IMR-90 (cell line): ENCODE results near the gene GABRA6. TPM values are rescaled to one million over a fixed set of nuclear protein-coding genes. Genes with fewer than 3 reads are reported as not detected.

Experiments
- ATAC-seq: fragments of 200-7000 bp; cut with Tn5 transposase; 2 replicates; pipeline ENCODE4 v1.9.1; 2020; ENCODE audit warnings: low read depth, mild to moderate bottlenecking, moderate library complexity
- BruUV-seq: library from RNA; stranded (reverse); fragments of 400-500 nt; replicated peaks from 2 replicates; lab custom pipeline; 2021; lab: Mats Ljungman, UMichigan
- CTCF ChIA-PET: fragments of 300-600 bp; formaldehyde crosslinking; extraction: SDS; loops from one replicate; lab custom pipeline; 2021; ENCODE audit warnings: antibody characterized with exemption; lab: Yijun Ruan, JAX
- POLR2A ChIA-PET: fragments of 300-600 bp; sonication (Branson Sonifier 250); formaldehyde crosslinking; loops from one replicate; lab custom pipeline; 2022; ENCODE audit warnings: antibody characterized with exemption; ENCODE audit not compliant: unreplicated experiment; lab: Charles Lee
- DNase-seq: peaks from one replicate; pipeline ENCODE4 v3.0.0; 2013
- H2AFZ ChIP-seq: replicated peaks from 2 replicates; pipeline ENCODE3; 2013; ENCODE audit warnings: low read length, mild to moderate bottlenecking; ENCODE audit not compliant: poor library complexity
- H2AK5ac ChIP-seq: 2 replicates; pipeline ENCODE4 v1.6.1; 2013; ENCODE audit warnings: low read depth, low read length, inconsistent platforms
- H2AK9ac ChIP-seq: replicated peaks from 2 replicates; pipeline ENCODE3; 2013; ENCODE audit warnings: mild to moderate bottlenecking, low read depth, low read length, moderate library complexity; ENCODE audit not compliant: poor library complexity
- H2BK120ac ChIP-seq: 2 replicates; pipeline ENCODE4 v1.6.1; 2013; ENCODE audit warnings: low read depth, low read length, inconsistent platforms
- H2BK15ac ChIP-seq: 3 replicates; pipeline ENCODE4 v1.6.1; 2013; ENCODE audit warnings: low read depth, low read length, inconsistent platforms
- H2BK20ac ChIP-seq: 2 replicates; pipeline ENCODE4 v1.6.1; 2013; ENCODE audit warnings: low read depth, mild to moderate bottlenecking, inconsistent platforms, low read length, moderate library complexity
- H2BK5ac ChIP-seq: 2 replicates; pipeline ENCODE4 v1.6.1; 2013; ENCODE audit warnings: mild to moderate bottlenecking, low read depth, low read length, inconsistent platforms; ENCODE audit not compliant: poor library complexity, severe bottlenecking
- H3K14ac ChIP-seq: replicated peaks from 2 replicates; pipeline ENCODE4 v1.6.1; 2013; ENCODE audit warnings: low read depth, low read length, inconsistent platforms
- H3K18ac ChIP-seq: 2 replicates; pipeline ENCODE4 v1.6.1; 2013; ENCODE audit warnings: low read depth, low read length, control low read depth
- H3K23ac ChIP-seq: 2 replicates; pipeline ENCODE4 v1.6.1; 2013; ENCODE audit warnings: low read depth, low read length, inconsistent platforms
- H3K27ac ChIP-seq: 2 replicates; pipeline ENCODE4 v1.5.1; 2013; ENCODE audit warnings: mild to moderate bottlenecking, control low read depth, low read length; ENCODE audit not compliant: insufficient read depth
- H3K27me3 ChIP-seq: 2 replicates; pipeline ENCODE4 v1.6.1; 2013; ENCODE audit warnings: low read length; ENCODE audit not compliant: control insufficient read depth, insufficient read depth
- H3K36me3 ChIP-seq: 2 replicates; pipeline ENCODE4 v1.6.1; 2013; ENCODE audit warnings: low read length, mixed read lengths; ENCODE audit not compliant: control insufficient read depth, insufficient read depth
- H3K4ac ChIP-seq: 2 replicates; pipeline ENCODE4 v1.6.1; 2013; ENCODE audit warnings: low read depth, low read length, inconsistent platforms
- H3K4me1 ChIP-seq: 2 replicates; pipeline ENCODE4 v1.6.1; 2013; ENCODE audit warnings: low read length, mixed read lengths; ENCODE audit not compliant: control insufficient read depth, insufficient read depth
- H3K4me2 ChIP-seq: 2 replicates; pipeline ENCODE4 v1.6.1; 2013; ENCODE audit warnings: low read depth, mild to moderate bottlenecking, control low read depth, low read length, moderate library complexity
- H3K4me3 ChIP-seq: 2 replicates; pipeline ENCODE4 v1.5.1; 2013; ENCODE audit warnings: low read depth, mild to moderate bottlenecking, control low read depth, low read length, moderate library complexity; ENCODE audit not compliant: insufficient read depth
- H3K56ac ChIP-seq: 2 replicates; pipeline ENCODE4 v1.6.1; 2013; ENCODE audit warnings: low read length, inconsistent platforms; ENCODE audit not compliant: insufficient read depth; ENCODE audit errors: extremely low read depth
- H3K79me1 ChIP-seq, 2 experiments: 2 replicates each; pipeline ENCODE4 v1.6.1; 2013; ENCODE audit warnings: low read length in 2 of 2, inconsistent platforms in 1 of 2, low read depth in 1 of 2
- H3K9ac ChIP-seq: 2 replicates; pipeline ENCODE4 v1.6.1; 2013; ENCODE audit warnings: low read depth, low read length, control low read depth
- H3K9me1 ChIP-seq: 2 replicates; pipeline ENCODE4 v1.6.1; 2013; ENCODE audit warnings: low read length, inconsistent platforms; ENCODE audit not compliant: insufficient read depth
- H3K9me3 ChIP-seq: 2 replicates; pipeline ENCODE4 v1.6.1; 2013; ENCODE audit warnings: low read length; ENCODE audit not compliant: control insufficient read depth, insufficient read depth
- H4K20me1 ChIP-seq: 2 replicates; pipeline ENCODE4 v1.6.1; 2013; ENCODE audit warnings: low read length, inconsistent platforms; ENCODE audit not compliant: insufficient read depth
- H4K5ac ChIP-seq: 2 replicates; pipeline ENCODE4 v1.6.1; 2013; ENCODE audit warnings: mild to moderate bottlenecking, low read depth, low read length, control low read depth
- H4K8ac ChIP-seq, 2 experiments: 2 replicates each; pipeline ENCODE4 v1.6.1; 2013; ENCODE audit warnings: low read depth in 2 of 2, low read length in 2 of 2, control low read depth in 1 of 2, inconsistent platforms in 1 of 2
- H4K91ac ChIP-seq: 2 replicates; pipeline ENCODE4 v1.6.1; 2013; ENCODE audit warnings: low read depth, low read length, inconsistent platforms; ENCODE audit not compliant: insufficient read depth
- BHLHE40 ChIP-seq: fragments of 150-350 bp; IDR thresholded peaks from 2 replicates; pipeline ENCODE4 v1.6.1; 2016; ENCODE audit warnings: mild to moderate bottlenecking, low read depth, low read length
- CEBPB ChIP-seq: IDR thresholded peaks from 2 replicates; pipeline ENCODE4 v1.6.1; 2012; ENCODE audit warnings: low read depth, low read length, improper control_type of control experiment
- CHD1 ChIP-seq: IDR thresholded peaks from 2 replicates; pipeline ENCODE4 v1.6.1; 2012; ENCODE audit warnings: low read depth, low read length, improper control_type of control experiment
- FOS ChIP-seq: fragments of 150-350 bp; IDR thresholded peaks from 2 replicates; pipeline ENCODE4 v1.6.1; 2016; ENCODE audit warnings: low read depth, low read length
- MAFK ChIP-seq: IDR thresholded peaks from 2 replicates; pipeline ENCODE4 v1.6.1; 2012; ENCODE audit warnings: low read depth, low read length, improper control_type of control experiment
- MAZ ChIP-seq: IDR thresholded peaks from 2 replicates; pipeline ENCODE4 v1.6.1; 2012; ENCODE audit warnings: low read depth, mild to moderate bottlenecking, low read length, improper control_type of control experiment, moderate library complexity, borderline replicate concordance
- MXI1 ChIP-seq: IDR thresholded peaks from 2 replicates; pipeline ENCODE4 v1.6.1; 2012; ENCODE audit warnings: low read depth, mild to moderate bottlenecking, low read length, moderate library complexity, borderline replicate concordance
- NFE2L2 ChIP-seq: fragments of 150-350 bp; IDR thresholded peaks from 2 replicates; pipeline ENCODE4 v1.6.1; 2016; ENCODE audit warnings: low read depth, mild to moderate bottlenecking, low read length
- POLR2A ChIP-seq: IDR thresholded peaks from 2 replicates; pipeline ENCODE4 v1.6.1; 2012; ENCODE audit warnings: mild to moderate bottlenecking, low read depth, low read length
- RAD21 ChIP-seq: IDR thresholded peaks from 2 replicates; pipeline ENCODE4 v1.6.1; 2012; ENCODE audit warnings: low read length, improper control_type of control experiment
- RCOR1 ChIP-seq: IDR thresholded peaks from 2 replicates; pipeline ENCODE4 v1.6.1; 2012; ENCODE audit warnings: mild to moderate bottlenecking, low read length, improper control_type of control experiment; ENCODE audit not compliant: insufficient replicate concordance
- RFX5 ChIP-seq: IDR thresholded peaks from 2 replicates; pipeline ENCODE4 v1.8.0; 2012; ENCODE audit warnings: low read depth, mild to moderate bottlenecking, low read length, moderate library complexity
- SMC3 ChIP-seq: fragments of 150-350 bp; IDR thresholded peaks from 2 replicates; pipeline ENCODE4 v1.6.1; 2016; ENCODE audit warnings: low read depth, mild to moderate bottlenecking, antibody characterized with exemption, low read length, moderate library complexity
- WGBS, 2 experiments: methylation state at CpG; one replicate each; pipeline versions ENCODE4 v1.1.5 to v1.1.7; 2013; ENCODE audit warnings: missing lambda C conversion rate in 2 of 2; ENCODE audit not compliant: insufficient read length in 1 of 2; ENCODE audit errors: extremely low coverage in 2 of 2; 5-methylcytosine and 5-hydroxymethylcytosine counted together
- dilution Hi-C: fragments of 300-500 bp; cut with HindIII; formaldehyde crosslinking; loops from one replicate; pipeline ENCODE4 v1.14.3; 2018; ENCODE audit warnings: low sequenced_read_pairs; ENCODE audit not compliant: unreplicated experiment
- in situ Hi-C: fragments of 300-500 bp; cut with MboI; formaldehyde crosslinking; loops from 3 replicates; pipeline ENCODE4 v1.14.3; 2019; ENCODE audit warnings: low sequenced_read_pairs, inconsistent platforms, mixed read lengths
- intact Hi-C: fragments of 100-400 bp; cut with micrococcal nuclease; formaldehyde crosslinking; loops from 2 replicates; pipeline ENCODE4 v1.10.0; 2022
- polyA plus RNA-seq, 3 experiments: library from polyadenylated mRNA; depleted of rRNA; stranded (reverse); fragments of >200 nt; gene quantifications; 2 replicates each; pipeline ENCODE4 v1.2.3, GENCODE V29; 2012; ENCODE audit warnings: low replicate concordance in 1 of 3
- total RNA-seq: library from RNA; depleted of rRNA; stranded (reverse); fragments of >200 nt; gene quantifications from 2 replicates; pipeline ENCODE4 v1.2.3, GENCODE V29; 2012
- TF ChIP-seq, protein P1 (sequence below): conservative IDR thresholded peaks from 2 replicates; pipeline ENCODE4 v1.5.1; 2012; ENCODE audit warnings: mild to moderate bottlenecking, low read depth, low read length, improper control_type of control experiment
- TF ChIP-seq, protein P2 (sequence below): fragments of 150-350 bp; IDR thresholded peaks from 2 replicates; pipeline ENCODE4 v1.6.1; 2016; ENCODE audit warnings: low read depth, mild to moderate bottlenecking, low read length, moderate library complexity, borderline replicate concordance
- TF ChIP-seq, protein P3 (sequence below): fragments of 150-350 bp; IDR thresholded peaks from 2 replicates; pipeline ENCODE4 v1.6.1; 2017; ENCODE audit warnings: mild to moderate bottlenecking, antibody characterized with exemption, low read length, low read depth

The GABRA6 gene
- total and polyA plus RNA-seq, 2 of the 4 experiments (the other 2 are of a cell fraction): not detected

DNA sequence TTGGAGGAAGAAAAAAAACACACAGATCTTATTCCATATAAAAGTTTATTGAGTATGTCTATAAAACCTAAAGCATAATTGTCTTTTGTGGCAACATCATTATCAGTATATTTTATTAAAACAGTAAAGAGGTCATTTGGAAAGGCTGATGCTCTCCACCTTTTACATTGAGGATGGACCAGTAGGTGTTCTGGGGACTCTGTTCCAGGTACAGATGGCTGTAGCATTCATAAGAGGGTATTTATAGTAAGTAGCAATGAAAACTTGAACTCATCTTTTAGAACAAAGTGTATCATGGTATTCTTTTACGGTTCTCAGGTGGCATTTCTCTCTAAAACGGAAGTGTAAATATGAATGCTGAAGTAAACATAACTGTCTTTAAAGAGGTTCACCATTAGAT, 1.8 kb downstream of the GABRA6 start:
- H3K9me3 ChIP-seq: peaks cover 9% of the 10 kb centered on the region
- no peak overlapping the region for H2BK120ac ChIP-seq
- dilution Hi-C loops (no loop called here), in situ Hi-C loops (no loop called here), intact Hi-C loops (no loop called here)
- H3K36me3 ChIP-seq: no peaks in the 10 kb centered on the region
- H3K9me1 ChIP-seq: no peaks in the 10 kb centered on the region
- POLR2A ChIA-PET: no interaction called here
- H2AK5ac ChIP-seq: no peak overlapping the region
- no peak overlapping the region for H4K91ac ChIP-seq
- no peak overlapping the region for H3K56ac ChIP-seq
- TF ChIP-seq FOS (no peak), MAFK (no peak), NFE2L2 (no peak), POLR2A (no peak), RFX5 (no peak), CHD1 (no peak), MXI1 (no peak), SMC3 (no peak), BHLHE40 (no peak), MAZ (no peak), RAD21 (no peak), RCOR1 (no peak), CEBPB (no peak)
- TF ChIP-seq, protein P1, sequence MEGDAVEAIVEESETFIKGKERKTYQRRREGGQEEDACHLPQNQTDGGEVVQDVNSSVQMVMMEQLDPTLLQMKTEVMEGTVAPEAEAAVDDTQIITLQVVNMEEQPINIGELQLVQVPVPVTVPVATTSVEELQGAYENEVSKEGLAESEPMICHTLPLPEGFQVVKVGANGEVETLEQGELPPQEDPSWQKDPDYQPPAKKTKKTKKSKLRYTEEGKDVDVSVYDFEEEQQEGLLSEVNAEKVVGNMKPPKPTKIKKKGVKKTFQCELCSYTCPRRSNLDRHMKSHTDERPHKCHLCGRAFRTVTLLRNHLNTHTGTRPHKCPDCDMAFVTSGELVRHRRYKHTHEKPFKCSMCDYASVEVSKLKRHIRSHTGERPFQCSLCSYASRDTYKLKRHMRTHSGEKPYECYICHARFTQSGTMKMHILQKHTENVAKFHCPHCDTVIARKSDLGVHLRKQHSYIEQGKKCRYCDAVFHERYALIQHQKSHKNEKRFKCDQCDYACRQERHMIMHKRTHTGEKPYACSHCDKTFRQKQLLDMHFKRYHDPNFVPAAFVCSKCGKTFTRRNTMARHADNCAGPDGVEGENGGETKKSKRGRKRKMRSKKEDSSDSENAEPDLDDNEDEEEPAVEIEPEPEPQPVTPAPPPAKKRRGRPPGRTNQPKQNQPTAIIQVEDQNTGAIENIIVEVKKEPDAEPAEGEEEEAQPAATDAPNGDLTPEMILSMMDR: no peak
- TF ChIP-seq, protein P2, sequence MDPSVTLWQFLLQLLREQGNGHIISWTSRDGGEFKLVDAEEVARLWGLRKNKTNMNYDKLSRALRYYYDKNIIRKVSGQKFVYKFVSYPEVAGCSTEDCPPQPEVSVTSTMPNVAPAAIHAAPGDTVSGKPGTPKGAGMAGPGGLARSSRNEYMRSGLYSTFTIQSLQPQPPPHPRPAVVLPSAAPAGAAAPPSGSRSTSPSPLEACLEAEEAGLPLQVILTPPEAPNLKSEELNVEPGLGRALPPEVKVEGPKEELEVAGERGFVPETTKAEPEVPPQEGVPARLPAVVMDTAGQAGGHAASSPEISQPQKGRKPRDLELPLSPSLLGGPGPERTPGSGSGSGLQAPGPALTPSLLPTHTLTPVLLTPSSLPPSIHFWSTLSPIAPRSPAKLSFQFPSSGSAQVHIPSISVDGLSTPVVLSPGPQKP: no peak
- TF ChIP-seq, protein P3, sequence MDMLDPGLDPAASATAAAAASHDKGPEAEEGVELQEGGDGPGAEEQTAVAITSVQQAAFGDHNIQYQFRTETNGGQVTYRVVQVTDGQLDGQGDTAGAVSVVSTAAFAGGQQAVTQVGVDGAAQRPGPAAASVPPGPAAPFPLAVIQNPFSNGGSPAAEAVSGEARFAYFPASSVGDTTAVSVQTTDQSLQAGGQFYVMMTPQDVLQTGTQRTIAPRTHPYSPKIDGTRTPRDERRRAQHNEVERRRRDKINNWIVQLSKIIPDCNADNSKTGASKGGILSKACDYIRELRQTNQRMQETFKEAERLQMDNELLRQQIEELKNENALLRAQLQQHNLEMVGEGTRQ: no peak
- no peak overlapping the region for H2BK15ac ChIP-seq
- H3K27me3 ChIP-seq: no peaks in the 10 kb centered on the region
- H2AK9ac ChIP-seq: no peak overlapping the region
- H2AFZ ChIP-seq: no peak overlapping the region
- no TSS peak for BruUV-seq
- H4K5ac ChIP-seq: no peak overlapping the region
- H3K18ac ChIP-seq: no peak overlapping the region
- no peak overlapping the region for H2BK5ac ChIP-seq
- no CpG with 5 or more reads among the region's 2 CpGs for WGBS, 2 experiments
- H3K4me3 ChIP-seq: no peak overlapping the region
- H3K4me1 ChIP-seq: no peaks in the 10 kb centered on the region
- no peak overlapping the region for H2BK20ac ChIP-seq
- H4K20me1 ChIP-seq: no peaks in the 10 kb centered on the region
- no peak overlapping the region for H3K27ac ChIP-seq
- H3K79me1 ChIP-seq: no peaks in the 10 kb centered on the region
- H3K4ac ChIP-seq: no peak overlapping the region
- ATAC-seq (no peak), DNase-seq (no peak)
- no peak overlapping the region for H4K8ac ChIP-seq
- H3K4me2 ChIP-seq: no peak overlapping the region
- H3K9ac ChIP-seq: no peak overlapping the region
- H3K14ac ChIP-seq: no peak overlapping the region
- CTCF ChIA-PET: no interaction called here
- H3K23ac ChIP-seq: no peak overlapping the region
